Stimulated activated naive CD8-positive, alpha-beta T cell treated with anti-CD3 and anti-CD28 coated beads, Interleukin-15, amount 100 ng/mL, for 72 hours (primary cell): ENCODE results near the gene PGP.
"Not testable (repeated sequence)": the region's sequence is repeated elsewhere in the genome, so short reads cannot be mapped to it uniquely, and the experiment has no call there.

Experiments used
- ATAC-seq: fragments of 150-1000 bp; cut with Tn5 transposase; 2 replicates; pipeline ENCODE4 v1.10.0; 2021; ENCODE audit warnings: mild to moderate bottlenecking, moderate library complexity
- DNase-seq, 2 donors: peaks; one replicate each; pipeline ENCODE4 v3.0.0; 2021 to 2022
- H3K27ac Mint-ChIP-seq, 2 donors: one replicate each; pipeline ENCODE4 v1.8.0; 2022; ENCODE audit warnings: mild to moderate bottlenecking in 2 of 2, mixed read lengths in 2 of 2, moderate library complexity in 2 of 2
- H3K27me3 Mint-ChIP-seq: one replicate; pipeline ENCODE4 v1.8.0; 2022; ENCODE audit warnings: mixed read lengths
- H3K4me1 Mint-ChIP-seq: one replicate; pipeline ENCODE4 v1.8.0; 2022; ENCODE audit warnings: mild to moderate bottlenecking, mixed read lengths
- H3K4me3 Mint-ChIP-seq, 2 donors: one replicate each; pipeline ENCODE4 v1.8.0; 2022; ENCODE audit warnings: mild to moderate bottlenecking in 2 of 2, mixed read lengths in 2 of 2, moderate library complexity in 1 of 2
- H3K9me3 Mint-ChIP-seq, 2 donors: one replicate each; pipeline ENCODE4 v1.8.0; 2022; ENCODE audit warnings: mixed read lengths in 2 of 2

PGP gene, protein sequence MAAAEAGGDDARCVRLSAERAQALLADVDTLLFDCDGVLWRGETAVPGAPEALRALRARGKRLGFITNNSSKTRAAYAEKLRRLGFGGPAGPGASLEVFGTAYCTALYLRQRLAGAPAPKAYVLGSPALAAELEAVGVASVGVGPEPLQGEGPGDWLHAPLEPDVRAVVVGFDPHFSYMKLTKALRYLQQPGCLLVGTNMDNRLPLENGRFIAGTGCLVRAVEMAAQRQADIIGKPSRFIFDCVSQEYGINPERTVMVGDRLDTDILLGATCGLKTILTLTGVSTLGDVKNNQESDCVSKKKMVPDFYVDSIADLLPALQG

DNA sequence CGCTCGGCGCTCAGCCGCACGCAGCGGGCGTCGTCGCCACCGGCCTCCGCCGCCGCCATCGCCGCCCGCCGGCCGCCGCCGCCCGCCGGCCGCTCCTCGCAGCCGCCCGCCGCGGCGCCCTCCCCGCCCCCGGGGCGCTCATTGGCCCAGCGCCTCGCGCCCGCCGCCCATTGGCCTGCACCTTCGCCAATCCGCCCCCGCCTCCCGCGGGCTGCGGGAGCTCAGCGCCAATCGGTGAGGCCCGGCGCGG, at the start of gene PGP:
PGP (minus strand) TSS at position 122 of the 250 bp plus-strand sequence; CDS start at position 59, 63 bp downstream.
- DNase-seq = no peak
- Mint-ChIP-seq H3K27ac (peak within 1 kb of the TSS; percentile 76 to 95), H3K4me3 (peak within 1 kb of the TSS; percentile 88), H3K4me1 (peaks cover 32% of the 10 kb centered on the region), H3K27me3 (no peaks in the 10 kb centered on the region), H3K9me3 (no peaks in the 10 kb centered on the region)
- peak; percentile 93 for ATAC-seq

DNA sequence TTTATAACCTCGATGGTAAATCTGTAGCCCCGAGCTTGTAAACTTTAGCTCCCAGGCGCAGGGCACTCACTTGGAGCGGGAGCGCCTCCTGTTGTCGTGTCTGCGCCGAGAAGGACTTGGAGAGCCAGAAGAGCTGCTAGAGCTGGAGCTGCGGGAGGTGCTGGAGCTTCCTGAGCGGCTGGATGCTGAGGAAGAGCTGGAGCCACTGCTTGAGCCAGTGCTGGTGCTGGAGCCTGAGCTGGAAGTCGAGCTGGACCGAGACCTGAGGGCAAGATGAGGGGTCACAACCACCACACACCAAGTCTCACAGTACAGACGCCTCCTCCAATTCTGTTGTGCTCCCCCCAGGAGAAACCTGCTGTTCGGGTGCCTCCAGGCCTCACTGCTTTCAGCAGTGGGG, 48.4 kb upstream of the PGP start:
- peaks cover 38% of the 10 kb centered on the region for H3K4me1 Mint-ChIP-seq
- H3K9me3 Mint-ChIP-seq, DNase-seq, H3K4me3 Mint-ChIP-seq, ATAC-seq, H3K27me3 Mint-ChIP-seq: not testable (repeated sequence)
- peak overlapping the region in 1 of 2 donors; percentile 78 for H3K27ac Mint-ChIP-seq

DNA sequence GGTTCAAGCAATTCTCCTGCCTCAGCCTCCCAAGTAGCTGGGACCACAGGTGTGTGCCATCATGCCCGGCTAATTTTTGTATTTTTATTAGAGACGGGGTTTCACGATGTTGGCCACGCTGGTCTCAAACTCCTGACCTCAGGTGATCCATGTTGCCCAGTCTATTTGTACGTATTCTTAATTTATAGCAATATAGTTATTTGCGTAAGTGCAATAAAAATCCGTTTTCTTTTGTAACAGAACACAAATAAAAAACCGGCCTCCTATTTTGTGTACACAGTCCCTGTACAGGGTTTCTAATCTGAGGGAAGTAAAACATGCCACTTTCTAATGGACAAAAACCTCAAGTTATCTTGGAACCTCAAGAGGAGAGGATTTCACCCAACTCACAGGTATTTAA, 45.6 kb upstream of the PGP start:
- Mint-ChIP-seq H3K27ac (no peak overlapping the region), H3K4me1 (peaks cover 25% of the 10 kb centered on the region), H3K4me3 (no peak overlapping the region), H3K9me3 (no peaks in the 10 kb centered on the region), H3K27me3 (no peaks in the 10 kb centered on the region)
- ATAC-seq = no peak
- no peak for DNase-seq

DNA sequence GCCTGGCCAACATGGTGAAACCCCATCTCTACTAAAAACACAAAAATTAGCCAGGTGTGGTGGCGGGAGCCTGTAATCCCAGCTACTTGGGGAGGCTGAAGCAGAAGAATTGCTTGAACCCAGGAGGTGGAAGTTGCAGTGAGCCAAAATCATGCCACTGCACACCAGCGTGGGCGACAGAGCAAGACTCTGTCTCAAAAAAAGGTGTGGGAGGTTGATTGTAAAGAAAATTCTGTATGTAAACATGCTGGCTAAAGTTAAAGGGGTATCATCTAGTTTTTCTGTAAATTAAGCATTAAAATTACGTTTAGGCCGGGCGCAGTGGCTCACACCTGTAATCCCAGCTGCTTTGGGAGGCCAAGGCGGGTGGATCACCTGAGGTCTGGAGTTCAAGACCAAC, 43.9 kb upstream of the PGP start:
- not testable (repeated sequence) for H3K9me3 Mint-ChIP-seq, H3K27me3 Mint-ChIP-seq, H3K4me1 Mint-ChIP-seq, ATAC-seq, DNase-seq, H3K4me3 Mint-ChIP-seq
- peak overlapping the region in 1 of 2 donors; percentile 27 for H3K27ac Mint-ChIP-seq

DNA sequence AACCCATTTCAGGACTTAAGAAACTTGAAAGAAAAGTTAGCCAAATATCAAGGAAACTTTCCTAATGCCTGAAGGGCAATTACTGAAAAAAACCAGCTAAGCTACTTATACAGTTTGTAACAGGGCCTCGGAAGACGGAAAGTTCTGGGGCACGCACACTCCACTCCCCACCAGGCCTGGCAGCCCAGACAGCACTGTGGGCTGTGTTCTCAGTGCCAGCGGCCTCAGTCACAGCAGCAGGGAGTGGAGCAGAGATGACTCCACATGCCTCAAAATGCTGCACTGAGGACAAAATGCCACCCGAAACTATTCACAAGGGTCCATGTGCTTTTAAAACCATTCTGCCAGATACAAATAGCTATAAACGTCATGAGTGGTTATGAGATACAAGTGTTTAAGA, 43.1 kb upstream of the PGP start:
- DNase-seq (no peak), ATAC-seq (no peak)
- H3K4me1 Mint-ChIP-seq = peaks cover 17% of the 10 kb centered on the region
- H3K4me3 Mint-ChIP-seq = no peak overlapping the region
- H3K9me3 Mint-ChIP-seq = no peaks in the 10 kb centered on the region
- H3K27ac Mint-ChIP-seq = no peak overlapping the region
- no peaks in the 10 kb centered on the region for H3K27me3 Mint-ChIP-seq

DNA sequence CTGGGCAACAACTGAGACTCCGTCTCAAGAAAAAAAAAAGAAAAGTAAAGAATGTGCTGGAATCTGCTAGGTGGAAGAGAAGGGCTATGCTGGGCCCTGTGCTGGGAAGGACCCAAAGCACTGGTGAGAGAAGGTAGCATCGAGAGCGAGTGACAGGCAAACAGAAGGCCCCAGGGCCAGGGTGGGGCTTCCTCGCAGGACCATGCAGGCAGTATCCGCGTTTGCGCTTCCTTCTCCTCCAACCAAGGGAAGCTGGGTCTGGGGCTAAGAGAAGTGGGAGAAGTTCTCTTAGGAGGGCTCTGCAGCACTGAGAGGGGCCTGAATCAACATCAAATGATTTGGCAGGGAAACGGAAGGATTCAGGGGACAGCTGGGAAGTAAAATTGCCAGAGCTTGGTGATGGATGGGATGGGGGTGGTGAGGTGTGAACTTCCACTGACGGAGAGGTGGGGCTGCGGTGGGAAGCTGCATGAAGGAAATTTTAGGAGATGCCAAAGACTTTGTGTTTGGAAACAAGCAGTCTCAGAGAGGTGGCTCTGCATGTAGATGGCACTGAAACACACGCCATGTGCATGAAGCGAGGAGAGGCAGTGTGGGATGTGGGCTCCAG, 42.0 kb upstream of the PGP start:
- H3K27me3 Mint-ChIP-seq = no peaks in the 10 kb centered on the region
- H3K27ac Mint-ChIP-seq = peak overlapping the region in 1 of 2 donors; percentile 68
- H3K4me1 Mint-ChIP-seq = peaks cover 23% of the 10 kb centered on the region
- no peak for ATAC-seq
- no peak for DNase-seq
- no peaks in the 10 kb centered on the region for H3K9me3 Mint-ChIP-seq
- no peak overlapping the region for H3K4me3 Mint-ChIP-seq

DNA sequence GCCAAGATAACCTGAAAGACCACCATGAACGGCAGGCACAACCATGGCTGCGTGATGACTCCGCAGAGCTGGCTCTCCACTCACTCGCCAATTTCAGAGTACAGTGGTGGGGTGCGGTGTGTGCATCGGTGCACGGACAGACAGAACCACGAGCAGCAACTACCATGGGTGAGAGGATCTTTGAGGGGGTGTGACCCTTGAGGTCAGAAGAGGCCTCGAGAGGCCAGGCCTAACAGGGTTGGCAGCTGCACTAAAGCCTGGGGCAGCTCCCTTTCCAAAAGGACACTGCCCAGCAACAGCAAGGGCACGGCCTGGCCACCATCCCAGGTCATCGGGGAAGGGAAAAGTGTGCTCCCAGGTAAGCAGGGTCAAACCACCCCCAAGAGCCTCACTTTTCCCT, 38.7 kb upstream of the PGP start:
- H3K9me3 Mint-ChIP-seq = no peaks in the 10 kb centered on the region
- H3K4me1 Mint-ChIP-seq = peaks cover 25% of the 10 kb centered on the region
- peak overlapping the region in 1 of 2 donors; percentile 12 for H3K27ac Mint-ChIP-seq
- no peaks in the 10 kb centered on the region for H3K27me3 Mint-ChIP-seq
- no peak overlapping the region for H3K4me3 Mint-ChIP-seq
- DNase-seq = no peak
- ATAC-seq = no peak

DNA sequence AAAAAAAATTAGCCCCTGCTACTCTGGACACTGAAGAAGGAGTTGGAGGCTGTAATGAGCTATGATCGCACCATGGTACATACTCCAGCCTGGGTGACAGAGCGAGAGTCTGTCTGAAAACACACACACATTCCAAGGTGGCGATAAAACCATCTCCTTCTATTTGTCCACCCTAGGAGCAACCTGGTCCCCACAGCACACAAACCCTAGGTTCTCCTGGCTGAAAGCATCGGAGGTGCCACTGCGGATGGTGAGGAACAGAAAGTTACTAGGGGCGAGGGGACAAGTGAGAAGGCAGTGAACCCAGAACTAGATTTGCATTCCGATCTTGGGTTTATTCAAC, 38.1 kb upstream of the PGP start:
- no peak for DNase-seq
- H3K9me3 Mint-ChIP-seq = no peaks in the 10 kb centered on the region
- H3K4me3 Mint-ChIP-seq = no peak overlapping the region
- no peaks in the 10 kb centered on the region for H3K27me3 Mint-ChIP-seq
- no peak for ATAC-seq
- H3K4me1 Mint-ChIP-seq = peaks cover 25% of the 10 kb centered on the region
- peak overlapping the region in 1 of 2 donors; percentile 12 for H3K27ac Mint-ChIP-seq

DNA sequence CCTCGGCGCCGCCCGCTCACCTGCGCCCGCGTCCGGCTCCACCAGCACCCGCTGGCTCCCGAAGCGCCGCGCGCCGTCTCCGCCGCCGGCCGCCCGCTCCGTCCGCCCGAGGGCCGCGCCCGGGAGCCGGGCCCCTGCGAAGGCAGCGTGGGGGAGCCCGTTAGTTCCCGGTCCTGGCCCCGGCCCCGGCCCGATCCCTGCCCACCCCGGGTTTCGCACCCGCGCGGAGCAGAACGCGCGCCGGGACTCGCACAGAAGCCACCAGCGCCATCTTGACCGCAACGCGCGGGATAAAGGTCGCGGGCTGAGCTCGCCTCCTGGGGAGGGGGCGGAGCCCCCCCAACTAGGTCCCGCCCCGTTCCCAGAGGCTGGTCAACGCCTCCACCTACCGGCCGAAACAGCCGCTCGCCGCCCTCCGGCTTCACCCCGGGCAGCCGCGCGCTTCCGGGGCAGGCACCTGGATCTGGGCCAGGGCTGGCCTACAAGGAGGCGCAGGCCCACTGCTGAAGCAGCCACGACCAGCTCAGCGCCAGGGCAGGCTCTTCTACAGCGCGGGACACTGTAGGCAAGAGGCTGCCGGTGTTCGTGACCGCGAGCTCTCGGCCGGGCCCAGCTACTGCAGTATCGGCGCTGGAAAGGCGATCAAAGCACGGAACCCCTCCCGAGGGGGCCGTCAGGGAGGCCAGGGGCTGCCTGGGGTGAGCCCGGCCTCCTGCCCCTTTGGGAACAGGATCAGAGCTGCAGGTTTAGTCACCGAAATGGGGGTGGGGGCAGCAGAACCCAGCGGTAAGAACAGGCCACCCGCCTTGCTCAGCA, 36.9 kb upstream of the PGP start, which contains the start of gene ECI1:
ECI1 (minus strand) TSS at position 292 of the 816 bp plus-strand sequence; CDS start at position 271, 21 bp downstream.
- H3K4me1 Mint-ChIP-seq = peaks cover 20% of the 10 kb centered on the region

DNA sequence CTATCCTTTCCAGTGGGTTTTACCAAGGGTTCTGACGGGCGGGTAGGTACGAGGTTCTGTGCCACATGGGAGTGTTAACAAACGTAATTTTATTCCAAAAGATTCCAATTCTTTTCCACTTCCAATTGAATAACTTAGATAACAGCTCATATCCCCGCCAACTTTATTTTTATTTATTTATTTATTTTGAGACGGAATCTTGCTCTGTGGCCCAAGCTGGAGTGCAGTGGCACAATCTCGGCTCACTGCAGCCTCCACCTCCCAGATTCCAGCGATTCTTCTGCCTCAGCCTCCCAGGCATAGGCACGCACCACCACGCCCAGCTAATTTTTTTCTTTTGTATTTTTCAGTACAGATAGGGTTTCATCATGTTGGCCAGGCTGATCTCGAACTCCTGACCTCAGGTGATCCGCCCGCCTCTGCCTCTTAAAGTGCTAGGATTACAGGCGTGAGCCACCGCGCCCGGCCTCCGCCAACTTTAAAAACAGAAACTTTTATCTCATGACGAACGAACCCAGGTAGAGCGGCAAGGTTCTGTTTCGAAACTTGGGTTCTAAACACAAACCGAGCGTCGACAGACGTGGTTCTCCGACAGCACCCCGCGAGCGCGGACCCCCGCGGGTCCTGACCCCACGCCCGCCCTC, 36.1 kb upstream of the PGP start:
- Mint-ChIP-seq H3K27me3 (no peaks in the 10 kb centered on the region), H3K27ac (peak overlapping the region; percentile 96 to 97), H3K4me1 (peaks cover 16% of the 10 kb centered on the region), H3K4me3 (peak overlapping the region; percentile 96), H3K9me3 (no peaks in the 10 kb centered on the region)
- DNase-seq = peak; percentile 44 to 54
- peak; percentile 20 for ATAC-seq

More for the DNA sequence above, 36.9 kb upstream of the PGP start, which contains the start of gene ECI1:
- H3K4me3 Mint-ChIP-seq = peak within 1 kb of the TSS; percentile 96
- H3K9me3 Mint-ChIP-seq = no peaks in the 10 kb centered on the region
- peak; percentile 91 for ATAC-seq
- H3K27me3 Mint-ChIP-seq = no peaks in the 10 kb centered on the region
- H3K27ac Mint-ChIP-seq = peak within 1 kb of the TSS; percentile 96 to 97
- DNase-seq = peak; percentile 83 to 91

DNA sequence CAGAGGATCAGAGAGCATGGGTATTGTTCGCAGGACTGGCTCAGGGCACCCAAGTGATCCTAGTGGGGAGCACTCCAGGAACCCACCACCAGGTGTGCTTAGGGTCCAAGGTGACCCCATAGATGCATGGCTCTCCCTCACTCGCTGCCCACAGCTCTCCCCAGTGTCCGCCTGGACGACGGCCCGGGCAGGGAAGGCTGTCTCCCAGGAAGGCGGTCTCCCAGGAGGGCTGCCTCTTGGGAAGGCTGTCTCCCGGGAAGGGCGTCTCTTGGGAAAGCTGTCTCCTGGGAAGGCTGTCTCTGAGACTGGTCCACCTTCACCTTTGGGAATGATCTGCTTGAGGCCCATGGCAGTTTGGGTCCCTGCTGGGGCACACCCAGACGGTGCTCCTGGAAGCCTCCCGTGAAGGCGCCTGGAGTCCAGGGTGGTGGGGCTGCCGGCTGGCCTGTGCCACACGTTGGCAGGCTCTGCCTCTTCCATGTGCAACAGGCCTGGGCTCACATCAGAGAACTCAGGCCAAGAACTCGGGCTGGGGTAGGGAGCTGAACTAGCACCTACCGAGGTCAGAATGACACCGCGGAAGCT, 31.8 kb upstream of the PGP start:
- H3K27ac Mint-ChIP-seq = no peak overlapping the region
- no peaks in the 10 kb centered on the region for H3K4me1 Mint-ChIP-seq
- H3K9me3 Mint-ChIP-seq = no peaks in the 10 kb centered on the region
- no peaks in the 10 kb centered on the region for H3K27me3 Mint-ChIP-seq
- DNase-seq (no peak), ATAC-seq (no peak)
- no peak overlapping the region for H3K4me3 Mint-ChIP-seq

DNA sequence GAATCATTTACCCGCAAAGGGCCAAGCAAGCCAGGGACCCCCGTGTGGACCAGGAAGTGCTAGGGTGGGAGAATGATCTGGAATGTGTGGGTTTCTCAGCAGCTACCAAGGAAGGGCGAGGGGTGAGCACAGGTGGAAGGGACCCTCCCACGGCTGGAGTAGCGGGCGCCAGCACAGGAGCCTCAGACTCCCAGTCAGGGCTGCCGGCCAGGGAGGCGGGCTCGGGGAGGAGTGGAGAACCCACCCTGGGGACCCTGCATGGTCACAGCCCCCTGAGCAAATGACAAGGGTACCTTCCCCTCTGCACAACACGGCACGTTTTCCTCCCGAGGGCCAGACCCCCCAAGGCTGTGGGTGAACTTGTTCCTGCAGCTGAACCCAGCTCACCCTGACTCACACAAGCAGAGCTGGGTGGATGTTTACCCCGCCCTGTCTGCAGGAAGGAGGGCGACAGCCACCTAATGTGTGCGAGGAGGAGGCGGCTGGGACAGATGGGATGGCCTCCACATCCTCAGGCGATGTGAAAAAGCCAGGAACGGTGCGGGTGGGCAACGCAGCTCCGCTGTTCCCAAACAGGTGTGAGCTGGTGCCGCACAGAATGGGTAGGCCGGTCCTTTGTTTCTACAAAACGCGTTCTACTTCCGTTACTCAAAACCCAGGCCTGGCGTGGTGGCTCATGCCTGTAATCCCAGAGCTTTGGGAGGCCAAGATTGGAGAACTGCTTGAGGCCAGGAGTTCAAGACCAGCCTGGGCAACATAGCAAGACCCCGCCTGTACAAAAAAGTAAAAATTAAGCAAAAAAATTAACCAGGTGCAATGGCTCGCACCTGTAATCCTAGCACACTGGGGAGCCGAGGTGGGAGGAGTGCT, 30.5 kb upstream of the PGP start:
- no peak for DNase-seq
- no peaks in the 10 kb centered on the region for H3K27me3 Mint-ChIP-seq
- H3K4me1 Mint-ChIP-seq = no peaks in the 10 kb centered on the region
- no peaks in the 10 kb centered on the region for H3K9me3 Mint-ChIP-seq
- no peak overlapping the region for H3K4me3 Mint-ChIP-seq
- H3K27ac Mint-ChIP-seq = no peak overlapping the region
- no peak for ATAC-seq

DNA sequence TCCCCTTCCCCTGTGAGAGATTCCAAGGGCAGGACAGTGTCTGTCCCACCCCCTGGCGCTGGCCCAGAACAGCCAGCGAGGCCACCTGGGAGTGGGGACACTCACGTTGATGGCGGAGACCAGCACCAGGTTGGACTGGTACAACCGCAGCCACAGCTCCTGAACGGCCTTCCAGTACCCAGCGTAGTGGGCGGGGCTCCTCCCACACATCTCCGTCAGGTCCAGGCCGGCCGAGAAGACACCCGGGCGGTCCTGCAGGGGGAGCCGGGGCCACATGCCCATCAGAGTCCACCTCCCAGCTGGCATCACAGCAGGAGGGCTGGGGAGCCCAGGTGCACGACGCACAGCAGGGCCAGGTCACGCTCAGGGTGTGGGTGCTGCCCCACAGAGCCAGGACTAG, 29.7 kb upstream of the PGP start:
- Mint-ChIP-seq H3K4me3 (no peak overlapping the region), H3K9me3 (no peaks in the 10 kb centered on the region), H3K27me3 (no peaks in the 10 kb centered on the region), H3K4me1 (no peaks in the 10 kb centered on the region), H3K27ac (no peak overlapping the region)
- DNase-seq (no peak), ATAC-seq (peak; percentile 22)

DNA sequence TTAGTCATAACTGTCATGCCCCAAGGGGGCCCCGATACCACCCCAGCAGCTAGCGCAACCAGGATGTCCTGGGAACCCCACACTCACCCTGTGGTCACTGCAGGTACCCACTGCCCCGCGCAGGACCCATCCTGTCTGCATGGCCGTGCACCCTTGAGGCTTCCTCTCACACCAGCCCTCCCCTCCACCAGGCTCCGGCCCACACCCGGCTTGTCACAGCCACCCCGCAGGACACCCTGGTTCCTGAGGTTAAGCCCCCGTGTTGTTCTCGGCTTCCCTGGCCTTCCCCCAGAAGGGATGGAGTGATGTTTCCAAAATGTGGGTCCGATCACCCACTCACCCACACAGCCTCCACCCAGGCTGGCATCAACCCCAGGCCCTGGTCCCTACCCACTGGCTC, 29.1 kb upstream of the PGP start:
- DNase-seq (no peak), ATAC-seq (peak; percentile 26)
- Mint-ChIP-seq H3K4me1 (no peaks in the 10 kb centered on the region), H3K9me3 (no peaks in the 10 kb centered on the region), H3K27ac (no peak overlapping the region), H3K4me3 (no peak overlapping the region), H3K27me3 (no peaks in the 10 kb centered on the region)
